Type B pancreatic cell (in vitro differentiated cells): Measurements from ENCODE around the gene SMAD1. TPM values are rescaled to one million over a fixed set of nuclear protein-coding genes. Genes with fewer than 3 reads are reported as not detected.

Experiments
- DNase-seq: peaks from one replicate; pipeline ENCODE4 v3.0.0; 2021; ENCODE audit warnings: mixed read lengths; ENCODE audit not compliant: unreplicated experiment; ENCODE audit errors: extremely low spot score
- H3K27ac Mint-ChIP-seq: 2 replicates; pipeline ENCODE4 v1.8.0; 2021; ENCODE audit warnings: mild to moderate bottlenecking, mixed read lengths
- H3K27me3 Mint-ChIP-seq: 2 replicates; pipeline ENCODE4 v1.8.0; 2021; ENCODE audit warnings: mixed read lengths
- H3K36me3 Mint-ChIP-seq: 2 replicates; pipeline ENCODE4 v1.8.0; 2021; ENCODE audit warnings: mixed read lengths
- H3K4me1 Mint-ChIP-seq: one replicate; pipeline ENCODE4 v1.8.0; 2021; ENCODE audit warnings: mixed read lengths; ENCODE audit not compliant: unreplicated experiment
- H3K4me3 Mint-ChIP-seq: 2 replicates; pipeline ENCODE4 v1.8.0; 2021; ENCODE audit warnings: mild to moderate bottlenecking, mixed read lengths
- H3K9me3 Mint-ChIP-seq: 2 replicates; pipeline ENCODE4 v1.8.0; 2021; ENCODE audit warnings: mixed read lengths
- CTCF ChIP-seq: fragments of 200-600 bp; sonication (generic); conservative IDR thresholded peaks from 2 replicates; pipeline ENCODE4 v1.5.0; 2021; ENCODE audit warnings: antibody characterized with exemption, mild to moderate bottlenecking
- total RNA-seq: library from RNA; stranded (reverse); gene quantifications from 2 replicates; pipeline ENCODE4 v1.2.1, GENCODE V29; 2021; ENCODE audit warnings: low replicate concordance

Gene SMAD1
- total RNA-seq, 1 donor from 2014 or later: 32.0 TPM

GRCh38 chr4:145545031-145545430 lies 63.4 kb downstream of the SMAD1 start:
- H3K9me3 Mint-ChIP-seq: no peaks in the 10 kb centered on the region
- peak overlapping the region; percentile 82 for H3K27ac Mint-ChIP-seq
- no peak for TF ChIP-seq CTCF
- peaks cover 10% of the 10 kb centered on the region for H3K4me1 Mint-ChIP-seq
- no peak for DNase-seq
- no peaks in the 10 kb centered on the region for H3K27me3 Mint-ChIP-seq
- no peak overlapping the region for H3K4me3 Mint-ChIP-seq
- peaks cover 32% of the 10 kb centered on the region for H3K36me3 Mint-ChIP-seq

GRCh38 chr4:145545538-145546174 lies 64.0 kb downstream of the SMAD1 start:
- H3K4me3 Mint-ChIP-seq: no peak overlapping the region
- no peak for DNase-seq
- no peaks in the 10 kb centered on the region for H3K9me3 Mint-ChIP-seq
- peaks cover 32% of the 10 kb centered on the region for H3K36me3 Mint-ChIP-seq
- H3K27me3 Mint-ChIP-seq: no peaks in the 10 kb centered on the region
- peaks cover 10% of the 10 kb centered on the region for H3K4me1 Mint-ChIP-seq
- TF ChIP-seq CTCF: no peak
- H3K27ac Mint-ChIP-seq: peak overlapping the region; percentile 82

- Mint-ChIP-seq H3K4me1 (peaks cover 5% of the 10 kb centered on the region), H3K27me3 (no peaks in the 10 kb centered on the region), H3K36me3 (peaks cover 32% of the 10 kb centered on the region), H3K9me3 (no peaks in the 10 kb centered on the region), H3K4me3 (no peak overlapping the region), H3K27ac (peak overlapping the region; percentile 82)
- DNase-seq: no peak
- no peak for TF ChIP-seq CTCF
Observed at GRCh38 chr4:145546175-145546915, 64.7 kb downstream of the SMAD1 start.

GRCh38 chr4:145551660-145552059 lies 70.0 kb downstream of the SMAD1 start:
- H3K36me3 Mint-ChIP-seq: peaks cover 33% of the 10 kb centered on the region
- H3K27ac Mint-ChIP-seq: no peak overlapping the region

GRCh38 chr4:145552181-145552822 lies 70.6 kb downstream of the SMAD1 start:
- Mint-ChIP-seq H3K36me3 (peaks cover 36% of the 10 kb centered on the region), H3K4me3 (no peak overlapping the region)
- no peak for TF ChIP-seq CTCF

More at GRCh38 chr4:145551660-145552059, 70.0 kb downstream of the SMAD1 start:
- DNase-seq: no peak
- no peaks in the 10 kb centered on the region for H3K9me3 Mint-ChIP-seq
- no peaks in the 10 kb centered on the region for H3K4me1 Mint-ChIP-seq
- TF ChIP-seq CTCF: no peak
- H3K4me3 Mint-ChIP-seq: no peak overlapping the region
- H3K27me3 Mint-ChIP-seq: no peaks in the 10 kb centered on the region

More at GRCh38 chr4:145552181-145552822, 70.6 kb downstream of the SMAD1 start:
- H3K9me3 Mint-ChIP-seq: no peaks in the 10 kb centered on the region
- H3K4me1 Mint-ChIP-seq: no peaks in the 10 kb centered on the region
- no peaks in the 10 kb centered on the region for H3K27me3 Mint-ChIP-seq
- H3K27ac Mint-ChIP-seq: no peak overlapping the region
- DNase-seq: no peak
